Measurements from ENCODE around the gene OR10J5.
"Not testable (repeated sequence)": the region's sequence is repeated elsewhere in the genome, so short reads cannot be mapped to it uniquely, and the experiment has no call there.

OR10J5 gene

DNA sequence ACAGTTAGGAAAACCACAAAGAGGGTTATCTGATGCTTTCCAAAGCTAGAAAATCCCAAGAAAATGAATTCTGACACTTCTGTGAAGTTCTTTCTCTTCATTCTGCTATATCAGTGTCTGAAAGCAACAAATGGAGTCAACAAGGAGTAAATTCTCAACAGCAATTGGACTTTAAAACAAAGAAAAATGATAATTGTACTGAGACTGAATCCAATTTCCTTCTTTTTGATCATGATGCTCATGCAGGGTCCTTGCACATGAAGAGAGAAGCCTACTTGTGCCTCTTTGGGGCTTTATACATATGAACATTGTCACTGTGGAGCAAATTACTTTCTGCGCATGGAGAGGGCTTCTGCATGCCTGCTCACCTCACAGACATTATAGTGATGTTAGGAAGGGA lies at the start of gene OR10J5:
Gene OR10J5 (minus strand): TSS at position 101 of the 400 bp plus-strand sequence. CDS start 0 bp downstream, at position 101.
- FAIRE-seq: no peak

GRCh38 chr1:159584536-159584935 lies 48.7 kb upstream of the OR10J5 start:
- DNase-seq (ENCODE audit: insufficient read length, low spot score): no peak
- no peak for FAIRE-seq

More for the DNA sequence above, at the start of gene OR10J5:
- DNase-seq (ENCODE audit: insufficient read length, low spot score): no peak

DNA sequence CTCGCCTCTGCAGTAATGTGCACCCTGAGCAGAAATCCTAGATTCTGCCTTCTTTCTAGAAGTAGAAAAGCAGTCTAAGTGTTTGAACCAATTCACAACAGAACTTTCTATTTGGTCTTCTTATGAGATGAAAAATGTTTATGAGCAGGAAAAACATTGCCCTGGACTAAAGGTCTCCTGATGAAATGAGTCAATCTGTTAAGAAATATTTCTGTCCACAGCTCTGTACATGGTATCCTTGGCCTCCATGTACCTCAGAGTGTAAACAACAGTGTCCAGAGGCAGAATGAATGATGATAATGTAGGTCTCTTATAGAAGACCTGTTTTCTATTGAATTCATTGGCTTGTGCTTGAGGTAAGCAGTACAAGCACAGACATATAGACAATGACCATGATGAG lies 45.6 kb upstream of the OR10J5 start:
- FAIRE-seq: no peak
- no peak for DNase-seq (ENCODE audit: insufficient read length, low spot score)

- no peak for FAIRE-seq
- no peak for DNase-seq (ENCODE audit: insufficient read length, low spot score)
Measured at GRCh38 chr1:159580340-159580739, 44.5 kb upstream of the OR10J5 start.

- DNase-seq (ENCODE audit: insufficient read length, low spot score) (no peak), FAIRE-seq (no peak)
Measured at GRCh38 chr1:159577446-159577845, 41.6 kb upstream of the OR10J5 start.

DNA sequence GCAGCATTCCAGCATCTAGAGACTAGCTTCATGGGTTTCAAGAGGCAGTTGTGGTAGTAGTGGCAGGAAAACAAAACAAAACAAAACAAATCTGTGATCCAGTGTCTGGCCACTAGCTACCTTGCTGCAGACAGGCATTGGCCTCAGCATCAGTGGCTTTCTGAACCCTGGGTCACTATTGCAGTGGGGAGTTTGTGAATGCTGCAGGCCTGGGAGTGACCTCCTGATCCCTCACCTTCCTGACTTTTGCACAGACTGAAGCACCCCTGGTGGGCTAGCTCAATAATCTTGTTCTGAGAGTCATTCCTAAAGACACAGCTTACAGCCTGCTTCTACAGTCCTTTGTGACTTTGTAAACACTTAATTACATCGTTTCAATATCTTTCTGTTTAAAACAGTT lies 26.9 kb upstream of the OR10J5 start:
- DNase-seq (ENCODE audit: insufficient read length, low spot score) (no peak), FAIRE-seq (no peak)

DNA sequence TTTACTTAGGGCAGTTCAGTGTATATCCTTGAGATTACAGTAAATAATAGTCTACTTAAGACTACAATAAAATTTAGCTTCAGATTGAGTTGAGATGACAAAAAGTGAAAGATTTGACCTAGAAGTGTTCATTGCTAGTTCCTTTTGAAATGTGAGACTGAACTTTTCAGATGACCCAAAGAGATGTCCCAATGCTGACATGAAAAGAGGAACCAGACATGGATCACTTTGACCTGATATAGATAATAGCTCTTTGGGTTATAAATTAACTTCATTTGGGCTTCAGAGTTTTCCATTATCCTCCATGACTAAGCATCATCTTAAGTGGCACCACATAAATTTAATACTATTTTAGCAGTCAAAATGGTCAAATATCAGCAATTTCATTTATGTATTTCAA lies 25.7 kb upstream of the OR10J5 start:
- DNase-seq (ENCODE audit: insufficient read length, low spot score) (no peak), FAIRE-seq (no peak)

DNA sequence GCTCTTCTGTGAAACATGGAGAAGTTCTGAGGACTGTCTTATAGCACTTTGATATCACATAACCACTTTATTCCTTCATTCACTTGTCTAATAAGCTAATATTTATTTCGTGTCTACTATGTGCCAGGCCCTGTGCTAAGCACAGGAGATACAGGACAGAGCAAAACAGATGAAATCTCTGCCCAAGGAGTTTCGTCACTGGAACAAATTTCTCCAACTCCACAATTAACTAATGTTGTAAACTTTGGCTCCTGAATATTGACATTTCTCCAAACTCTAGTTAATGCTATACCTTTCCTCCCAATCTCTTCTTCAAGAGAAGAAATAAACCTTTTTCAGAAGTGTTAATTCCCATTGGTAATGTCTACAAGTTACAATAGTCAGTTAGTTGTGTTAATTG lies 24.8 kb upstream of the OR10J5 start:
- DNase-seq (ENCODE audit: insufficient read length, low spot score) (no peak), FAIRE-seq (no peak)

DNA sequence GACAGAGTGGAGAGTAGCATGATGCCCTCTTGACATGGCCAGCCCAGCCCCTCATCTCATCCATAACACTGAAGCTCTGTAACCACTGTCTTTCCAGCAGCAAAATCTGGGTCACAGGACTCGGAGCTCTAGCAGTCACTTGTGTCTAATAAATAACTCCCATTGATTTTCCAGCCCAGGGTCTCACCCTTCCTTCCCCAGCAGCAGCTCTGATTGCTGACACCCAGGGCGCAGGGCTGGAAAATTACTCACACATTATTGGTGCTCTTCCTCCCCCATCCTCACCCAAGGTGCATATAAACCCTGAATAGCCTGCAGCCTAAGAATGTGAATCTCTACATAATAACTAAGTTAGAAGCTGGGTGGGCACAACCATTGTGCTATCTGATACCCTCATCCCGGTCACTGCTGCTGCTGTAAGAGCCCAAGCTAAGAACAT lies 21.1 kb upstream of the OR10J5 start:
- FAIRE-seq: no peak
- no peak for DNase-seq (ENCODE audit: insufficient read length, low spot score)

DNA sequence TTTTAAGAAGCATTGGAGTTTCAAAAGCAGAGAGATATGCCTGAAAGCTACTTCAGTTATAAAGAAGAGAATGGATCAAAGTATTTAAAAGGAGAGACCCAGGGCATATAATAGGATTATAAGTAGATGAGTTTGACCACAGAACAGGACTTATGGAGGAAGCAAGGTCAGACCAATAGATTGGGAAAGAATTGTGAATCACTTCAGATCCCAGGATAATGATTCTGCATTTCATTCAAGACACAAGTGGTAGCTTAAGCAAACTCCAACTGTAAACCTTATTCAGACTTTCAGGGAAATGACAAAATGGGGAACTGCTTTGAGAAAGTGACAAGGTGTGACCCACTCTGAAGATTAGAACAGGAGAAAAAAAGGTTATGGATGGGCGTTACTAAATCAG lies 18.9 kb upstream of the OR10J5 start:
- DNase-seq (ENCODE audit: insufficient read length, low spot score): no peak
- no peak for FAIRE-seq

DNA sequence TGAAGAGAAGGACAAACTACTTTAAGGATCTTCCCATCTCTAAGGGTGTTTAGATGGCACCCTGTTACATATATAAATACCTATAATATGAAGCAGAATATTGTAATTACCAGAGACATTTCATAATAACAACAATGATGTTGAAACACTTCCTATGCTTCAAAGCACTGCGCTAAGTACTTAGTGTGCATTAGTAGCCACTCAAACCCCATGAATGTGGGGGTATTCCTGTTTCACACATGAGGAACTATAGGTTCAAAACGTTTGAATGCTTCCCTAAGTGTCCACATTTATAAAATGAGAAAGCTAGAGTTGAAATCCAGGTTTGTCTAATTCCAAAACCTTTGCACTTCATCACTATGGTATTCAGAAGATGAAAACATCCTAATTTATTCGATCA lies 18.5 kb upstream of the OR10J5 start:
- no peak for DNase-seq (ENCODE audit: insufficient read length, low spot score)
- FAIRE-seq: no peak

DNA sequence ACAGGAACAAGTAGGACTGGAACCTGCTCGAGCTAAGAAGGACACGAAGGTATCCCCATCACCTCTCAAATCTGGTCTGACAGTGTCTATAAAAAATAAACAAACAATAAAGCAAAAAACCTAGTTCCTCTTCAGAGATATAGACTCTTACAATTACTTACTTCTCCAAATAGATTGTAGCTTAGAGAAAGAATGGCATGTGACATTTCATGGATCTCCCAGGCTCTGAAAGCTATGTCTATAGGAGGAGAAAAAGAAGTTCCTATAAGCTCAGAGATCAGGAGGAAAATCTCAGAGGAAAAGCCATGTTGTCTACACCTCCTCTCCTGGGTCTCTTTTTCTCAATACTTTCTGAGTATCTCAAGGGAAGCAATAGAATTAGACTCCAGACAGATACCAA lies 12.3 kb upstream of the OR10J5 start:
- no peak for FAIRE-seq

GRCh38 chr1:159532922-159533321 lies 2.9 kb downstream of the OR10J5 start:
- no peak for FAIRE-seq
- DNase-seq (ENCODE audit: insufficient read length, low spot score): no peak

More for the DNA sequence above, 12.3 kb upstream of the OR10J5 start:
- no peak for DNase-seq (ENCODE audit: insufficient read length, low spot score)

- not testable (repeated sequence) for FAIRE-seq; DNase-seq (ENCODE audit: insufficient read length, low spot score)
Measured at GRCh38 chr1:159524792-159525191, 11.0 kb downstream of the OR10J5 start.

DNA sequence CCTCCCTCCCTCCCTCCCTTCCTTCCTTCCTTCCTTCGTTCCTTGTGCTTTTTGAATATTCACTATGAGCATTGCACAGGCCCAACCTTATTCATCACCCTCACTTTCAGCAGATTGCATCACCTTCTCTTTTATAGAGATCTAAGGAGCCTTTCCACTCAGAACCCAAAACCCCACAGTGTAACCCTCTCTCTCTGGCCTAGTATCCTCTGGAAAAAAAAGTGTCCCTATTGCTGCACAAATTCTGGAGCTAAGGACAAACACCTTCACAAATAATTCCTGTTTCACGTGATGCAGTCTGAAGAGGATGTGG lies 25.6 kb downstream of the OR10J5 start:
- DNase-seq (ENCODE audit: insufficient read length, low spot score): no peak
- FAIRE-seq: no peak

DNA sequence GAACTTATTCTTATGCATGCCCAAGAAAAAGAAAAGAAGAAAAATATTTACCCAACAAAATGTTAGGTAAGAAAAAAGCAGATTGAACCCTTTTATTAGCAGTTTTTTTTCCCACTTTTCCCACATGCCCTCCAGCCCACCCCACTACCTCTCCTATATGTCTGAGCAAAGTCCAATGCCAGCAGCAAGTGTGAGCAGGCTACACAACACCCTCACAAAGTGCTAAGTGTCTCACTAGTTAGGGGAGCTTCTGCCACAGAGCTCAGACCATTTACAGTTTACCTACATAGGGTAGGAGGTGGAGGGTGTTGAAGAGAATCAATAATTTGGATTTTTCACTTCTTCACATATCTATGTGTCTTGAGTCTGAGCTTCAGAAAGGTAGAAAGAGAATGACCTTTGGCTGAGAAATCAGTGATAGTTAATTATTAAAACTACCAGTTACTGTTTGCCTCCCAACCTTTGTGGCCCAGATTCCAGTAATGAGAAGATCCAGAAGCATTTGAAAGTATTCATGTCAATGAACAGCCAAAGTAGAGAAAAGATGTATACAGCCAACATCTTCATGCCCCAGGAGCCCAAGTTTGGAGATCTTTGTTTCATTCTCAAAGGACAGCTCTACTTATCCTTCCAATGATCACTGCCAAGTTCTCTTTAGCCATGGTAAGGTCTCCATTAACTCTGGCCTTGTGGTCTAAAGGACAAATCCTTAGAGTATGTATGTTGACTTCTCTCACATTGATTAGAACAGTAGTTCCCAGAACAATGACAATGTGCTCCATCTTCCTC lies 26.2 kb downstream of the OR10J5 start:
- FAIRE-seq (no peak), DNase-seq (ENCODE audit: insufficient read length, low spot score) (no peak)

DNA sequence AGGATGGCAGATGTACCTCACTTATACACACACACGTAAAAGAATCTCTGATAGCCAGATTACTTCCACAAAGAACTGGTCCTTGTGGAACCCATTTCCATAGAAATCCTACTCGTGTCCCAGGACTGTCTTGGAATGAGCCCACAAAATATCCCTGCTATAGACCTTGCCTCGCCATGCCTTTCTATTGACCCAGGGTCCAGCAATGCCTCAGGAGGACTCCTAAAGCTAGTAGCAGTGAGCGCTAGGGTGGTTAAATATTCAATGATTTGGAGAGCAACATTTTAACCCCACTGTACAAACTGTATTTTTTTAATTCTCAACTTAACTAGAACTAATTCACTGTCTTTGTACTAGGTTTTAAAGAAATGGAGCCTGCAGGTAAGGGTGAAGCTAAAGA lies 26.9 kb downstream of the OR10J5 start:
- DNase-seq (ENCODE audit: insufficient read length, low spot score): no peak
- no peak for FAIRE-seq

- DNase-seq (ENCODE audit: insufficient read length, low spot score) (no peak), FAIRE-seq (no peak)
Measured at GRCh38 chr1:159505676-159506075, 30.1 kb downstream of the OR10J5 start.

GRCh38 chr1:159501082-159501481 lies 34.7 kb downstream of the OR10J5 start:
- DNase-seq (ENCODE audit: insufficient read length, low spot score) (no peak), FAIRE-seq (no peak)

GRCh38 chr1:159494513-159495210 lies 41.1 kb downstream of the OR10J5 start:
- FAIRE-seq; DNase-seq (ENCODE audit: insufficient read length, low spot score): not testable (repeated sequence)

- DNase-seq (ENCODE audit: insufficient read length, low spot score) (no peak), FAIRE-seq (no peak)
Measured at GRCh38 chr1:159493354-159493753, 42.5 kb downstream of the OR10J5 start.

Data from GM19239 (cell line).